ENCODE measurements around the gene FUBP3. TPM values are rescaled to one million over a fixed set of nuclear protein-coding genes. Genes with fewer than 3 reads are reported as not detected.

The FUBP3 gene
- total and polyA plus RNA-seq, 8 donors = 5.8 to 59.3 (median 20.7) TPM

DNA sequence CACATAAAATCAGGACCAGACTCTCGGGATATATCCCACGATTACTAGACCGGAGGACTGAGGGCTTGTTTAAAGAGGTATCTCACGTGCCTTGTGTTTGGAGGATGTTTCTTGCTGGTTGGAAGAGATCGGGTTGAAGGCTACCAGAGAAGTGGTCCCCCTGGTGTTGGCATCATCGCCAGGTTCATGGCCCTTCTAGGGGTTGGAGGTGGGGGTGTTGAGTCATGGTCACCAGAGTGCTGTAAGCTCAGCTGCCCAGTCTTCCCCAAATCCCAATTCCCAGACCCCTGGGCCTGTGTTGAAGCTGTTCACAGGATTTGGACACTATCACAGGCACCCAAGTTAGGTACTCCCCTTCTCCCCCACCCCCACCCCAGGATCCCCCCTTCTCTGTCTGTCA, 55.9 kb downstream of the FUBP3 start:
- Histone ChIP-seq H3K9me3 (no peaks in the 10 kb centered on the region), H3K4me3 (no peak overlapping the region), H3K4me1 (no peaks in the 10 kb centered on the region), H3K36me3 (peaks cover 69 to 87% (median 85%) of the 10 kb centered on the region in 4 donors), H3K27ac (no peak overlapping the region), H3K27me3 (no peaks in the 10 kb centered on the region)
- intact Hi-C loops (cut with DNase I; ENCODE audit: low total_unique reads) = no loop called here
- TF ChIP-seq EP300 (IDR thresholded peaks at IDR 0.05) (no peak), POLR2AphosphoS5 (IDR thresholded peaks at IDR 0.05) (no peak), POLR2A (IDR thresholded peaks at IDR 0.05) (no peak)
- TF ChIP-seq, protein P1, sequence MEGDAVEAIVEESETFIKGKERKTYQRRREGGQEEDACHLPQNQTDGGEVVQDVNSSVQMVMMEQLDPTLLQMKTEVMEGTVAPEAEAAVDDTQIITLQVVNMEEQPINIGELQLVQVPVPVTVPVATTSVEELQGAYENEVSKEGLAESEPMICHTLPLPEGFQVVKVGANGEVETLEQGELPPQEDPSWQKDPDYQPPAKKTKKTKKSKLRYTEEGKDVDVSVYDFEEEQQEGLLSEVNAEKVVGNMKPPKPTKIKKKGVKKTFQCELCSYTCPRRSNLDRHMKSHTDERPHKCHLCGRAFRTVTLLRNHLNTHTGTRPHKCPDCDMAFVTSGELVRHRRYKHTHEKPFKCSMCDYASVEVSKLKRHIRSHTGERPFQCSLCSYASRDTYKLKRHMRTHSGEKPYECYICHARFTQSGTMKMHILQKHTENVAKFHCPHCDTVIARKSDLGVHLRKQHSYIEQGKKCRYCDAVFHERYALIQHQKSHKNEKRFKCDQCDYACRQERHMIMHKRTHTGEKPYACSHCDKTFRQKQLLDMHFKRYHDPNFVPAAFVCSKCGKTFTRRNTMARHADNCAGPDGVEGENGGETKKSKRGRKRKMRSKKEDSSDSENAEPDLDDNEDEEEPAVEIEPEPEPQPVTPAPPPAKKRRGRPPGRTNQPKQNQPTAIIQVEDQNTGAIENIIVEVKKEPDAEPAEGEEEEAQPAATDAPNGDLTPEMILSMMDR (IDR thresholded peaks at IDR 0.05) = no peak
- WGBS, 5 donors = 92 to 97% (median 96%) methylated on average over 6 of the region's 6 CpGs
- no peak for DNase-seq

DNA sequence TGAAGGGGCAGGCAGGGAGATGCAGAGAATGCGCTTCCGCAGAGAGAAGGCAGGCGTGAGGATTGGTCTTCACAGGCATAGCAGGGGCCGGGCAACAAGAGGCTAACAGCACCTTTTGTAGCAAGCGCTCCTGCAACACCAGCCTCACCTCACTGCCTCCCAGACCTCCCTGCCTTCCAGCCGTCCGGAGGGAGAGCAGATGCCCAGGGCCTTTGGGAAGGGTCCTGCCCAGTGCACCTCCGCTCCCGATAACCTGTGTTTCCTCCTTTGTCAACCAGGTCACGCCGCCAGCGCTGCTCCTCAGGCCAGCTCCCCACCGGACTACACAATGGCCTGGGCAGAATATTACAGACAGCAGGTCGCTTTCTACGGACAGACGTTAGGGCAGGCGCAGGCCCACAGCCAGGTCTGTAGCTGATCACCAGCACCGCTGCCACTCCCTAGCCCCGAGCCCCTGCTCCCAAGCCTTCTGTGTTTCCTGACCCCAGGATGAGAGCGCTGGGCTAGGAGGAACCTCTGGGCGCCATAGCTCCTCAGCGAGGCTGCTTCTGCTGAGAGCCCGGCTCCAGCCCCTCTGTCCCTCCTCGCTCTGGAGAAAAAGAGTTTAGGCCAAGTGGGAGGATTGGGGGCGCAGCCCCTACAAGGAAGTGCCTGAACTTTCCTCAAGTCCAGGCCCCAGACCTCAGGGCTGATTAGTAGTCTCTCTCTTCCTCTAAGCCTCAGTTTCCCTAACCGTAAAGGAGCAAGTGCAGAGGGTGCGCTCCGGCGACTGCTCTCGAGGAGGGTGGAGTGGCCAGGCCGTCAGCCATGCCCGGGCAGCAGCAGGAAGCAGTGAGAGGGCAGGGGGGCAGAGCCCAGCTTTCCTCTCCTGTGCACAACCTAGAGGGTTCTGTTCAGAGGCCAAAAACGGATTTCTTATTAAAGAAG, 56.6 kb downstream of the FUBP3 start:
- no peak for DNase-seq
- H3K4me3 ChIP-seq = no peak overlapping the region
- TF ChIP-seq POLR2A (IDR thresholded peaks at IDR 0.05) = no peak
- TF ChIP-seq, protein P1 (IDR thresholded peaks at IDR 0.05) = no peak
- no peak for TF ChIP-seq POLR2AphosphoS5 (IDR thresholded peaks at IDR 0.05)
- TF ChIP-seq EP300 (IDR thresholded peaks at IDR 0.05) = no peak
- H3K27me3 ChIP-seq = no peaks in the 10 kb centered on the region
- no peaks in the 10 kb centered on the region for H3K9me3 ChIP-seq
- H3K27ac ChIP-seq = no peak overlapping the region
- H3K4me1 ChIP-seq = no peaks in the 10 kb centered on the region
- peaks cover 62 to 80% (median 78%) of the 10 kb centered on the region in 4 donors for H3K36me3 ChIP-seq
- intact Hi-C loops (cut with DNase I; ENCODE audit: low total_unique reads) = no loop called here
- WGBS, 5 donors = 91 to 95% (median 94%) methylated on average over 31 to 33 of the region's 33 CpGs

DNA sequence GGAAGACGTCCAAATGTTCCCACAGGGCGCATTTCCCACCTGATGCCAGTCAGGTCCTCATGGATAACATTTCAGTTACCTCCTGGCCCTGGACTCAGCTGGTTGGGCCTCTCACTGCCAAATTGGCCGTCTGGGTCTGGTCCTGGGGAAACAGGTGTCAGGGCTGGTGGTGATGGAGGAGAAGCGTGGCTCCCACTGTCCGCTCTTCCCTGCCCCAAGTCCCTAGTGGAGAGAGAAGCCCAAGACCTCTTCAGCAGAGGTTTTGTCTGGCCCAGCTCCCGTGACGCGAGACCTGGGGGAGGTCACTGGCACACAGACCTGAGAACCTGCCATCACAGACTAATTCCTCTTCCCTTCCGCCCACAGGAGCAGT, 57.3 kb downstream of the FUBP3 start:
- DNase-seq = no peak

DNA sequence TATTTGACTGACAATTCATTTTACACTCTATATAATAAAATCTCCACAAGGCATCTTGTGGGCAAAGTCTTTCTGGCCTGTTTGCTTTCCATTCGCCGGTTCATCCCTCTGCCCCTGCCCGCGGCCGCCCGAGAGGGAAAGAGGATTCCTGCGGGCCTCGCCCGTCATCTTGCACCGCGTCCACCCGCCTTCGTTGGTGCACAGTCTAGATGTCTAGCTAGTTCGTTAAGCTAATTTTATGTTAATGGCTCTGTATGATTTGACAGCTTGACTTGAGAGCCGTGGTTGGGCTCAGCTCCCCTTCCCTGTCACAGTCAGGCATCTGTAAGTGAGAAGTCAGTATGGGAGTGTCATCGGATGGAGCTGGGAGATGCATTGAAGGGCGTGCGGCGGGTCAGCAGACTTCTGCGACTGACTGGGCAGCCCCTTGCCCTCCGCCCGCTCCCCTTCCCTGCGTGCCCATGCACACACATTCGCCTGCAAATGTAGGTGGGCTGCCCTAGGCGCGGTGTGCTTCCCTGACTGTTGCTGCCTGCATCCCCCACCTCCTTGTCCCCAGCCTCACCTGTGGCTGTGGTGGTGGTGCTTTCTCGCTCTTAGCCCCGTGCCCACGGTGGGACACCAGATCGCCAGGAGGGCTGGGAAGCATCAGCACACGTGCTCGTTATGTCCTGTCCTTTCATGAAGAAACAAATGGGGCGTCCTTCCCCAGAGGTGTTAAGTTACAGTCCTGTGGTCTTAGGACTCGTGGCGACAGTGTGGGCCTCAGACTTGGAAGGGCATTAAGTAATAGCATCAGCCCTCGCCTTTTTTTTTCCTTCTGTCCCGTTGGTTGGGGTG, 59.1 kb downstream of the FUBP3 start:
- H3K4me3 ChIP-seq = no peak overlapping the region
- H3K27ac ChIP-seq = no peak overlapping the region
- no peak for TF ChIP-seq POLR2AphosphoS5 (IDR thresholded peaks at IDR 0.05)
- no peak for TF ChIP-seq EP300 (IDR thresholded peaks at IDR 0.05)
- TF ChIP-seq, protein P1 (IDR thresholded peaks at IDR 0.05) = no peak
- no peak for TF ChIP-seq POLR2A (IDR thresholded peaks at IDR 0.05)
- H3K36me3 ChIP-seq = peaks cover 43 to 55% (median 53%) of the 10 kb centered on the region in 4 donors
- 86 to 90% (median 87%) methylated on average over 32 to 37 of the region's 37 CpGs for WGBS, 5 donors
- no peaks in the 10 kb centered on the region for H3K4me1 ChIP-seq
- no peaks in the 10 kb centered on the region for H3K27me3 ChIP-seq
- H3K9me3 ChIP-seq = no peaks in the 10 kb centered on the region
- no peak for DNase-seq
- intact Hi-C loops (cut with DNase I; ENCODE audit: low total_unique reads) = no loop called here

More for the DNA sequence above, 57.3 kb downstream of the FUBP3 start:
- whole genome bisulfite sequencing, 5 donors = 85 to 94% (median 91%) methylated on average over 9 of the region's 9 CpGs
- TF ChIP-seq, protein P1 (IDR thresholded peaks at IDR 0.05) = no peak
- no peak for TF ChIP-seq EP300 (IDR thresholded peaks at IDR 0.05)
- no peak for TF ChIP-seq POLR2AphosphoS5 (IDR thresholded peaks at IDR 0.05)
- TF ChIP-seq POLR2A (IDR thresholded peaks at IDR 0.05) = no peak
- no peak overlapping the region for H3K4me3 ChIP-seq
- no peaks in the 10 kb centered on the region for H3K27me3 ChIP-seq
- H3K4me1 ChIP-seq = no peaks in the 10 kb centered on the region
- peaks cover 55 to 73% (median 72%) of the 10 kb centered on the region in 4 donors for H3K36me3 ChIP-seq
- H3K9me3 ChIP-seq = no peaks in the 10 kb centered on the region
- no peak overlapping the region for H3K27ac ChIP-seq
- intact Hi-C loops (cut with DNase I; ENCODE audit: low total_unique reads) = no loop called here

All from stomach (tissue), 9 donors.